NCI-H187 treated with DMSO at 0.1 percent for 48 hours (cell line): ENCODE data around the gene PLCH1.

ENCODE experiments used
- DNase-seq: peaks from one replicate; lab custom pipeline; 2025; lab: John Stamatoyannopoulos, UW

The PLCH1 gene, protein sequence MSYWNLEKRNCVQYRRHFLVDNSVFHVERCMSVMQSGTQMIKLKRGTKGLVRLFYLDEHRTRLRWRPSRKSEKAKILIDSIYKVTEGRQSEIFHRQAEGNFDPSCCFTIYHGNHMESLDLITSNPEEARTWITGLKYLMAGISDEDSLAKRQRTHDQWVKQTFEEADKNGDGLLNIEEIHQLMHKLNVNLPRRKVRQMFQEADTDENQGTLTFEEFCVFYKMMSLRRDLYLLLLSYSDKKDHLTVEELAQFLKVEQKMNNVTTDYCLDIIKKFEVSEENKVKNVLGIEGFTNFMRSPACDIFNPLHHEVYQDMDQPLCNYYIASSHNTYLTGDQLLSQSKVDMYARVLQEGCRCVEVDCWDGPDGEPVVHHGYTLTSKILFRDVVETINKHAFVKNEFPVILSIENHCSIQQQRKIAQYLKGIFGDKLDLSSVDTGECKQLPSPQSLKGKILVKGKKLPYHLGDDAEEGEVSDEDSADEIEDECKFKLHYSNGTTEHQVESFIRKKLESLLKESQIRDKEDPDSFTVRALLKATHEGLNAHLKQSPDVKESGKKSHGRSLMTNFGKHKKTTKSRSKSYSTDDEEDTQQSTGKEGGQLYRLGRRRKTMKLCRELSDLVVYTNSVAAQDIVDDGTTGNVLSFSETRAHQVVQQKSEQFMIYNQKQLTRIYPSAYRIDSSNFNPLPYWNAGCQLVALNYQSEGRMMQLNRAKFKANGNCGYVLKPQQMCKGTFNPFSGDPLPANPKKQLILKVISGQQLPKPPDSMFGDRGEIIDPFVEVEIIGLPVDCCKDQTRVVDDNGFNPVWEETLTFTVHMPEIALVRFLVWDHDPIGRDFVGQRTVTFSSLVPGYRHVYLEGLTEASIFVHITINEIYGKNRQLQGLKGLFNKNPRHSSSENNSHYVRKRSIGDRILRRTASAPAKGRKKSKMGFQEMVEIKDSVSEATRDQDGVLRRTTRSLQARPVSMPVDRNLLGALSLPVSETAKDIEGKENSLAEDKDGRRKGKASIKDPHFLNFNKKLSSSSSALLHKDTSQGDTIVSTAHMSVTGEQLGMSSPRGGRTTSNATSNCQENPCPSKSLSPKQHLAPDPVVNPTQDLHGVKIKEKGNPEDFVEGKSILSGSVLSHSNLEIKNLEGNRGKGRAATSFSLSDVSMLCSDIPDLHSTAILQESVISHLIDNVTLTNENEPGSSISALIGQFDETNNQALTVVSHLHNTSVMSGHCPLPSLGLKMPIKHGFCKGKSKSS (N-terminal part only)

DNA sequence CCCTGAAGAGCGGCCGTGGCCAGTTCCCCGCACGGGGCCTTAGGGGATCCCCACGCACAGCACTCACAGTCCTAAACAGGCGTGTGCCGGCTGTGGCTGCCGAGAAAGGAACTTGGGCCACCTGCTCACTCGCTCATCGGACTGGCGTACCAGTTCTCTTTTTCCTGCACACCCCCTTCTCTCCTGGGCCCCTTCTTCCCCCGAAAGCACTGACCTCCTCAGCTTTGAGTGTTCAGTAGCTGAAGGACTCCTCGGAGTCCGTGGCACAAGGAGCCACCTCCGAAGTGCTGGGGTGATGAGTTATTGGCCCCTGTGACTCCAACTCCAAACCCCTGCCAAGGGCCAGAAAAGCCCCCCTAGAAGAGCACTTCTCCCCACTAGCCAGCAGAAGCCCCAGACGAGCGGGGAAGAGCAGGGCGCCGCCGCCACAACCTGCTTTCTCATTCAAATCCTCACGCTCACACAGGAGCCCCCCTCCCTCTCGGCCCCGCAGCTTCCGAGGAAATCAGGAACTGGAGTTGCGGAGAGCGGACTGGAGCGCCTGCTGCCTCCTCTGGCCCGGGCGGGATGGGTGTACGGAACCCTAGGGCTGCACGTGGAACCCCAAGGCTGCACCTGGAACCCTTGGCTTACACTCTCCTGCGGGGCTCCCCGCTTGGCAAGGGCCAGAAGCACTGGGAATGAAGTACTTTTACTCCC is at the start of gene PLCH1:
PLCH1 (minus strand) TSS at position 446 of the 699 bp plus-strand sequence. CDS start 40,847 bp downstream, outside the sequence.
- DNase-seq, result peak; percentile 39

DNA sequence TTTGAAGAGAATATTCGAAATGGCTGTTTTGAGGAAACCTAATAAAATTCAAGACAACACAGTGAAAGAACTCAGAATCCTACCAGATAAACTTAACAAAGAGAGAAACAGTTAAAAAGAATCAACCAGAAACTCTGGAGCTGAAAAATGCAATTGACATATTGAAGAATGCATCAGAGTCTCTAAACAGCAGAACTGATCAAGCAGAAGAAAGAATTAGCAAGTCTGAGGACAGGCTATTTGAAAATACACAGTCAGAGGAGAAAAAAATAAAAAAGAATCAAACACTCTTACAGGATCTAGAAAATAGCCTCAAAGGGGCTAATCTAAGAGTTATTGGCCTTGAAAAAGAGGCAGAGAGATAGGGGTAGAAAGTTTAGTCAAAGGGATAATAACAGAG is 47.7 kb upstream of the PLCH1 start:
- DNase-seq, result no peak

DNA sequence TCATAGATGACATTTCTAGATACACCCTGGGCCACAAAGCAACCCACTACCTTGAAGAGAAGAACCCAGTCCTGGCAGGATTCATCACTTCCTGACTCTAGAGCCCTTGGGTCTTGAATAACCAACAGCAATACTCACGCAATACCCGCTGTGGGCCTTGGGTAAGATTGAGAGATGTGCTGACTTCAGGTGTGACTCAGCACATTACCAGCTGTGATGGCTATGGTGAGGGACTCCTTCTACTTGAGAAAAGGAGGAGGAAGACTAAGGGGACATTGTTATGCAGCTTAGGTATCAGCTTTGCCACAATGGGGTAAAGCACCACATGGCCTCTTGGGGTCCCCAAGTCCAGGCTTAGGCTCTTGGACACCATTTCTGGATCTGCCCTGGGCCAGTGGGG is 46.3 kb upstream of the PLCH1 start:
- DNase-seq, result no peak

DNA sequence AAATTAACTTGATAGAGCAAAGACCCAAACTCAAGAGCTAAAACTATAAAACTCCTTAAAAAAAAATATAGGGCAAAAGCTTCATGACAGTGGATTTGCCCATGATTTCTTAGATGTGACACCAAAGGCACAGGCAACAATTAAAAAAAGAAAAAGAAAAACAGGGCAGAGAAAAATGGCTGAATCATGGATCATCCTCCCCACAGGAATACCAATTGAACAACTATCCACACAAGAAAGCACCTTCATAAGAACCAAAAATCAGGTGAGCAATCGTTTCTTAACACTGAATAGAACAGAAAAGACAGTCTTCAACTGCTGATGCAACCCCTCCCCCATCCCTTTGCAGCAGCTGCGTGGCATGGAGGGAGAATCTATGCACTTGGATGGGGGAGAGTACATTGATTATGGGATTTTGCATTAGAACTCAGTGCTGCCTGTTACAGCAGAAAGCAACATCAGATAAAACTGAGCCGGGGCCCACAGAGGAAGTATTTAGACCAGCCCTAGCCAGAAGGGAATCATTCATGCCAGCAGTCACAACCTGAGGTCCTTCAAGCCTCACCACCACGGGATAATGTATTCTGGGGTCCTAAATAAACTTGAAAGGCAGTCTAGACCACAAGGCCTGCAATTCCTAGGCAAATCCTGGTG is 45.5 kb upstream of the PLCH1 start:
- DNase-seq, result no peak

DNA sequence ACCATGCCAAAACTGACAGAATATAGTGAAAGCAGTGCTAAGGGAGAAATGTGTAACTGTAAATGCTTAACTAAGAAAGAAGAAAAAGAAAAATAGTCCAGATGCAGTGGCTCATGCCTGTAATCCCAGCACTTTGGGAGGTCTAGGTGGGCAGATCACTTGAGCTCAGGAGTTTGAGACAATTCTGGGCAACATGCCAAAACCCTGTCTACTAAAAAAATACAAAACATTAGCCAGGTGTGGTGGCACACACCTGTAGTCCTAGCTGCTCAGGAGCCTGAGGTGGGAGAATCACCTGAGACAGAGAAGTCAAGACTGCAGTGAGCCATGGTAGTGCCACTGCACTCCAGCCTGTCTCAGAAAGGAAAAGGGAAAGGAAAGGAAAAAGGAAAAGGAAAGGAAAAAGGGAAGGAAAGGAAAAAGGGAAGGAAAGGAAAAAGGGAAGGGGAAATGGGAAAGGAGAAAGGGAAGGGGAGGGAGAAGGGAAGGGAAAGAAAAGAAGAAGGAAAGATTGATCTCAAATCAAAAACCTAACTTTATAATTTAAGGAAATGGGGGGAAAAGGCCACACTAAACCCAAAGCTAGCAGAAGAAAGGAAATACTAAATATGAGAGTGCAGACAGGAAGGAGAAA is 40.9 kb upstream of the PLCH1 start:
- DNase-seq, result no peak

DNA sequence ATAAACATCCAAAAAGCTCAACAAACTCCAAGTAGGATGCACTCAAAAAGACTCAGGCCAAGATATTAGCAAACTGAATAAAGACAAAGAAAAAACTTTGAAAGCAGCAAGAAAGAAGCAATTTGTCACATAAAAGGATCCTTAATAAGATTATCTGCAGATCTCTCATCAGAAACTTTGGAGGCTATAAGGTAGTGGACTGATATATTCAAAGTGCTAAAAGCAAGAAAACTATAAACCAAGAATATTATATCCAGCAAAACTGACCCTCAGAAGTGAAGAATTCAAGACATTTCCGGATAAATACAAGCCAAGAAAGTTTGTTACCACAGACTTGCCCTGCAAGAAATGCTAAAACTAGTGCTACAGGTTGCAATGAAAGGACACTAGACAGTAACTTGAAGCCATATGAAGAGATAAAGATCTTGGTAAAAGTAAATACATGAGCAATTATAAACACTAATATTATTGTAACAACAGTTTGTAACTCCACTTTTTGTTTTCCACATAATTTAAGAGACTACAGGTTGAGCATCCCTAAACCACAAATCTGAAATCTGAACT is 37.6 kb upstream of the PLCH1 start:
- DNase-seq, result no peak

DNA sequence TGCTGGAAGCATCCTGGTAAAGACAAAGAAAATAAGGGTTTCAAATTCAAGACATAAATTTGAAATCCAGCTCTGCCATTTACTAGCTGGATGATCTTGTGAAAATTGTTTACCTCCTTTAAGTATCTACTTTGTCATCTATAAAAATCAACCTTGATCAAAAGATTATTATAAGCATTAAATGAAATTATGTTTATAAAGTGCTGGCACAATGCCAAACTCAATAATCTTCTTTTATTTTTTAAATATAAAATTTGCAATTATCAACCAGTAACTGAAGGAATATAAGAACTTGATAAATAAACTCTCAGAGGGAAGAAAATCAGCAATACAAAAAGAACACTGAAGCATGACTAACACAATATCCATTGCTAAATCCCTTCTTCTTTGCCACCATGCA is 35.4 kb upstream of the PLCH1 start:
- no peak for DNase-seq

DNA sequence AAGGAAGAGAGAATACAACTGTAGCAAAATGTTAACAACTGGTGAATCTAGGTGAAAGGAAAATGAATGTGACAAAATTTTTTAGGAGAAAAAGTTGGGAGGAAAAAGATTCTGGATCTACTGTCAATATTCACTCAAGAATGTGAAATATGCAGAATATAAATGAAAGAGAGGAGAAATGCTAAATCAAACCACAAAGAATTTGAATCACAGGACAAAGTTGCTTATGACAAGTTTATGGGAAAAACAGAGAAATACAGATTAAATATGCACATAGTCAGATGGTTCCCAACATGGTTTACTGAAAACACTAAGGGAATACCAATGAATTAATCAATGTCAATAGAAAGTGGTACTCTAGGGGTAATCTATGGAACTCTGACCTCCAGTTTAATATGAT is 33.6 kb upstream of the PLCH1 start:
- DNase-seq, result no peak

DNA sequence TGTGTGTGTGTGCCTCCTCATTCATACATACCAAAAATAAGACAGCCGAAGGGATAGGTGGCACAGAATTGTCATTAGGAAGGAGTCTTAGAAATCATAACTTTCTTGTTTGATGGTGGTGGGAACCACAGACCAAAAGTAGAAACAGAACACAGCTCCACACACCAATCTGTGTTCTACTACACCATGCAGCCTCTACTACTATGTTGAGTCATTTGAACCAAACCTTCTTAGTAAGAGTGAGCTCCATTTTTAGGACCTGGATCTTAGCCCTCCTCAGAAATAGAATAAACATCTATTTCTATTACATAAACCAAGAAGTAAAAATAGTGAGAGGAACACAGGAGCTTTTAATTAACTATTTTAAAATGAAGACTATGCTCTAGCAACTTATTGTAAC is 27.9 kb upstream of the PLCH1 start:
- no peak for DNase-seq

DNA sequence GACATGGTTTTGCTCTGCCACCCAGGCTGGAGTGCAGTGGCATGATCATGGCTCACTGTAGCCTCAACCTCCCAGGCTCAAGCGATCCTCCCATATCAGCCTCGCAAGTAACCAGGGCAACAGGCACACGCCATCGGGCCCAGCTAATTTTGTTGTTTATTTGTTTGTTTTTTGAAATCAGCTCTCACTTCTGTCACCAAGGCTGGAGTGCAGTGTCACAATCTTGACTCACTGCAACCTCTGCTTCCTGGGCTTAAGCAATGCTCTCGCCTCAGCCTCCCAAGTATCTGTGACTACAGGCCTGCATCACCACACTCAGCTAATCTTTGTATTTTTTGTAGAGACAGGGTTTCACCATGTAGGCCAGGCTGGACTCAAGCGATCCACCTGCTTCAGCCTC is 26.3 kb upstream of the PLCH1 start:
- no peak for DNase-seq

DNA sequence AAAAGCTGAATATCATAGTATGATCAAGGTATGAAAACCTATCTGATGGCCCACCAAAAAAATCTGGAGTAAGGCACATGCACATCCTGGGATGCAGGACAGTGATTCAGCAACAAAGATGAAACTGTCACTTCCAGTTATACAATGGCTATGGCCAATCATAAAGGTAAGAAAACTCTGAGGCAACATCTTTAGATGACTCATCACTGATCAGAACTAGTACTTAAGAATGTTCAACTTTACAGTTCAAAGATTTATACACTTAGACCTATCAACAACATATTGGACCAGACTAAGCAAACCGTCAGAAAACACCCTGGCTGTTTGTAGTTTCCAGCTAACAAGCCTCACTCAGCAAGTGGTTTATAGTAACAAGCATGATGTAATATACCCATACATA is 21.3 kb upstream of the PLCH1 start:
- DNase-seq, result no peak

DNA sequence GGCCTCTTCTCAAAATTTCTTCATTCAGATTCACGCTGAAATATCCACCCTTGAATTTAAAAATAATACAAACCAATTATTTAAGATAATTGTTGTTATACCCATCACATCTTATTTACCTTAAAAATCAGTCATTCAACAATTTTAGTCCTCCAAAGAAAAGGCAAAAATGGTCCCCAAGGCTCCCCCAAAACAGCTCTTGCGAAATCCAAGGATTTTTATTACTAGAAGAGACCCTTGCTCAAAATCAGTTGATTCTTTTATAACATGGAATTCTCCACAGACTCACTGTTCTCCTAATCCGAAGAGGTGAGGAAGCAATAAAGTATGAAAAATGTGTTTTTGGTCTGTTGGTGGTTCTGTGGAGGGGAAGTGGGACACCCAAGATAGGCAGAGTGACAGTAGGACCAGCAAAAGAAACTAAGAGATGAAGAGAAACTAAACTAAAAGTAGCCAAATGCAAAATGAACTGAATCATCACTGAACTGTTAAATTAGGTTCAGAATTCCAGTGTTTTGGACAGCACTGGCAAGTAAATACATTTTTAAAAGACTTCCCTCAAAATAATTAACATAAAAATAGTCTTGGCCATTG is 19.1 kb upstream of the PLCH1 start:
- DNase-seq, result no peak

DNA sequence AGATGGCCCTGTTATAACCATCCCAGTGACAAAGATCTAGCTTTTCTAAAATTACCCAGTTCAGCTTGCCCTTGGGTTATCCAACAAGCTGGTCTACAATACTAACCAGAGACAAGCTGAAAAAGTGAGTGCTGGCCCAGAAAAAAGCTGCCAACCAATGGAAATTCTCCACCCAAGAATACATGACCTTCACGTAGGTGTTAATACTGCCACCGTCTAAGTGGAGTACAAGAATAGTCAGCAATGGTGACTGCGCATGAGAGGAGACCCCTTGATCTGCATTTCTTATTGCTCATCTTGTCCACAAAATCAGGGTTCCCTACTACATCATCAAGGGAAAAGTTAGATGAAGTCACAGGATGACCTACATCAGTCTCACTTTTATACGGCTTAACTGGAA is 15.8 kb upstream of the PLCH1 start:
- DNase-seq, result no peak

DNA sequence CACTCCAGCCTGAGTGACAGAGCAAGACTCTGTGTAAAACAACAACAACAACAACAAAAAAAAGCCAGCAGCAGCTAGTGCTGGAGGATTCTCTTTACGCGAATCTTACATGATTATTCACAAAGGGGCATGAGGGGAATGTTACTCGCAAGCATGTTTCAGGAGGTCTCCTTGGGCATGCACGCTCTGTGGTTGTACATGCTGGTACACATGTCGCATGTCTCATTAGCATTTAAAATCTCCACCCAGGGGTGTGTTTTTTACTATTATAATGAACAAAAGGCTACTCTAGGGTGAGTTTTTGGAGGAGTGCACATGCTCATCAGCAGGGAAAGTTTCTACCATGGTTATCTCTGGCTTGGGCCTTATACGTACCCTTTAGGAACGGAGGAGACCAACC is 12.7 kb upstream of the PLCH1 start:
- no peak for DNase-seq

DNA sequence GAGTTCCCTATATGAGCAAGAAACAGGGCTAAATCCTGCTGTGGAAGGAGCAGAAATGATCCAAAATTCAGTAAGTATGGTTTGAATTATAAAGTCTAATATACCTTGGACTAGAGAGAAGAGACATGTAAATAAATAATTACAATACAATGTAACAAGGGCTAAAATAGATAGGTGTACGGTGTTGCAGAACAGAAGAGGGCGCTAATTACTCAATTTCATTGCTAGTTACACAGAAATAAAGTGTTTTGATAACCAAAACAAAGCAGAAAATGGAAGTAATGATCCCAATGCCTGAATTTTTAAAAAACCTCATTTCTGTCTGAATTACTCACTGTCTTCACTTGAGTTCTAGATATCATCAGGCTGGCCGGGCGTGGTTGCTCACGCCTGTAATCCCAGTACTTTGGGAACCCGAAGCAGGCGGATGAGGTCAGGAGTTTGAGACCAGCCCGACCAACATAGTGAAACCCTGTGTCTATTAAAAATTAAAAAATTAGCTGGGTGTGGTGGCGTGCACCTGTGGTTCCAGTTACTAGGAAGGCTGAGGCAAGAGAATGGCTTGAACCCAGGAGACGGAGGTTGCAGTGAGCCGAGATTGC is 8.3 kb upstream of the PLCH1 start:
- DNase-seq, result no peak

DNA sequence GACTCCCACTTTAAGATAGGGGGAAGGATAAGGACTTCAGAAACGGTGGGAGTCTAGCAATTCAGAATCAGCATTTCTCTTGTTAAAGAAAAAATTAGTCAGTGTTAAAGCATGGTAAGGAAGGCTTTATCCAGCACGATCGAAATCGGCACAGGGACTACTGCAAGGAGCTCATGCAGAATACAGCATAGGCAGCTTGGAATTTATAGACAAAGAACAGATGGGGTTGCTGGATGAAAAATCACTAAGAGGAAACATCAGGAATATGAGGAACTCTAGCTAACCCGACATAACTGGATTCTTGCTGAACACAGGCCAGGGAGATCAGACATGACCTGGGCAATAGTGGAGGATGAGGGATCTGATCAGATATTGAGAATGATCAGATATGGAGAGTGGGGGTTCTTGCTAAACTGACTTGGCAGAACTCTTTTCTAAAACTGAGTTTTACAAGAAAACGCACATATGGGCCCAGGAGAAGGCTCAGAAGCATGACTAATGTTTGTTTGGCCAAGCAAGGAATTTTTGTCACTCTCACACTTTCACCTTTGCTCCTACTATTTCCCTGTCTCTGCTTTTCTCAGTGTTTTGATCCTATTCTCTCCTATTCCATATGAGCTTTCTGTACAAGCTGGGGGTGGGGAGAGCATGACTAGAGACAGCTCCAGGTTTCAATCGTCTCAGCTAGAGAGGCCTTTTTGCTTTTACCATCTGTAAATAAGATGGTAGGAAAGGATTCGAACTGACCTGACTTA is 3.9 kb upstream of the PLCH1 start:
- DNase-seq, result no peak

DNA sequence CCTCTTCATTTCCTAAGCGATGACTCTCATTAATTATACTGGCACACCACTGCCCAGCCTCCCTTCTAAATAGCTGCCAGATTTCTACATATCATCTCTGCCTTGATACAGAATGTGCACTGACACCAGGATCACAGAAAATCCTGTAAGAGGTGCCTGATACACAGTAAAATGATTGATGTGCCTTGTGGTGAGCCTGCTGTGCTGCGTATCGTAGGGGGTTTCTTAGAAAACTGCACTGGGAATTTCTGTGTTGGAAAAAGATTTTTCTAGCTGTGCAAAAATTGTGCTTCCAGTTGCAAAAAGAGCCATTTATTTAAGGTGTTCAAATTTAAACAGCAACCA is 3.0 kb upstream of the PLCH1 start:
- DNase-seq, result no peak

DNA sequence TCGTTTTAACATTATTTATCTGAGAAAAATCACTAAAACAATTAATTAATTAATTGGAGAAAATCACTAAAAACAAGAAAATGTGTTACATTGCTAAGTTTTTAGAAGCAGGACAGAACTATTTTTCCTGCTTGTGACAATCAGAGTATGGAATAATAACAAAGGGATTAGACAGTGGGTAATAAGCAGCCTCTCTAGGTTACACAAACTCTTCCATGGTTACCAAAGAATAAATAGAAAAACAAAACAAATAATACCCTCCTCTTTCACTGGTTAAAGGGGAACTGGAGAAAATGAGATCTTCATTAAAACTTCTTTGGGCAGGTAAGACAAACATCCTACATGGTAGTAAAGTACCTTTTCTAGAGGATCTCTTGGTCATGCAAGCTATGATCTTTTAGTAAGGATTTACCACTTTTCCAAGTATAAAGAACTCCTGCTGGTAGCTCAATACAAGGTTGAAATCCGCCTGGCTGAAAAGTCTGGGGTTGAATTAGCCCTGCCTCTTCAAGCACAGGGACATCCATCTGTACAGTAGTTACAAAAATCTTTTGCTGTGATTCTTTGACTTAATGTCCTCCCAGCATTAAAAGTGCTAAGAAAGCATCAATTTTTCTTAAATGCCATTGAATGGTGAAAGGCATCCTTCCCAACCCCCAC is 2.5 kb upstream of the PLCH1 start:
- no peak for DNase-seq

DNA sequence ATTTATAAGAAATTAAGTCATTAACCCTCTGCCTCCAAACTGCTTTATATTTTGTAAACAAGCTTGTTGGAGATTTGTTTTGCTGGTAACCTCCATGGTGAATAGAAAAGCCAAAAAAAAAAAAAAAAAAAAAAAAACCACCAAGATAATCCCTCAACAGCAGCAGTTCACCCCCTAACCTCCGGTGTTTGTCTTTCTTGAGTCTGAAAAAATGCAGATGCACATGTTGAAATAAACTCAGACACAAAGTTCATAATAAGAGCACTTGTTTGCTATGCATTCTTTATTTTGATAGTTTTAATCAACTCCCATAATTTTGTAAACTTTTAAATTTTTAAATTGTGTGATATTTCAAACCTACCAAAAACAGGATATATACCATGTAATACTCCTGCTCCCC is 1.8 kb upstream of the PLCH1 start:
- DNase-seq, result no peak
